GM13977 (cell line): ENCODE data around the gene TTC7B.

Experiments
- DNase-seq: peaks from one replicate; pipeline ENCODE4 v3.0.0; 2012; ENCODE audit warnings: low spot score
- CTCF ChIP-seq: IDR thresholded peaks from 2 replicates; pipeline ENCODE4 v1.5.1; 2012; ENCODE audit warnings: mild to moderate bottlenecking, control low read depth; ENCODE audit not compliant: insufficient read depth; ENCODE audit errors: extremely low read depth, missing control alignments
- in situ Hi-C: fragments of 300-500 bp; cut with MboI; formaldehyde crosslinking; loops from one replicate; pipeline ENCODE4 v1.12.0; 2022; ENCODE audit warnings: low sequenced_read_pairs, low pct_unique_long_range_greater_than_20kb, mixed read lengths, inconsistent platforms; ENCODE audit not compliant: unreplicated experiment

Gene TTC7B

GRCh38 chr14:90569606-90570387 lies 246.4 kb downstream of the TTC7B start:
- in situ Hi-C loops = no loop called here
- no peak for TF ChIP-seq CTCF
- DNase-seq = no peak

GRCh38 chr14:90569201-90569600 lies 247.0 kb downstream of the TTC7B start:
- TF ChIP-seq CTCF = no peak
- in situ Hi-C loops = no loop called here
- DNase-seq = no peak

- no peak for TF ChIP-seq CTCF
- DNase-seq = no peak
- in situ Hi-C loops = no loop called here
Measured at GRCh38 chr14:90568405-90568804, 247.8 kb downstream of the TTC7B start.

GRCh38 chr14:90567991-90568390 lies 248.2 kb downstream of the TTC7B start:
- in situ Hi-C loops = no loop called here
- DNase-seq = no peak
- no peak for TF ChIP-seq CTCF

GRCh38 chr14:90567191-90567590 lies 249.0 kb downstream of the TTC7B start:
- no peak for DNase-seq
- no peak for TF ChIP-seq CTCF
- in situ Hi-C loops = no loop called here

GRCh38 chr14:90566481-90566880 lies 249.7 kb downstream of the TTC7B start:
- in situ Hi-C loops = no loop called here
- no peak for DNase-seq
- no peak for TF ChIP-seq CTCF

GRCh38 chr14:90564496-90564895 lies 251.7 kb downstream of the TTC7B start:
- in situ Hi-C loops = no loop called here
- TF ChIP-seq CTCF = no peak
- DNase-seq = no peak
